ENCODE measurements around the gene TMEM121.

The TMEM121 gene

GRCh38 chr14:105498430-105499255 is 27.7 kb upstream of the TMEM121 start:
- no peak for DNase-seq (ENCODE audit: low read depth)

GRCh38 chr14:105499256-105500035 is 26.9 kb upstream of the TMEM121 start:
- no peak for DNase-seq (ENCODE audit: low read depth)

GRCh38 chr14:105500036-105500725 is 26.2 kb upstream of the TMEM121 start:
- no peak for DNase-seq (ENCODE audit: low read depth)

- DNase-seq (ENCODE audit: low read depth) = no peak
Measured at GRCh38 chr14:105500726-105501101, 25.7 kb upstream of the TMEM121 start.

- no peak for DNase-seq (ENCODE audit: low read depth)
Measured at GRCh38 chr14:105501504-105502291, 24.7 kb upstream of the TMEM121 start.

GRCh38 chr14:105502446-105503295 is 23.7 kb upstream of the TMEM121 start:
- DNase-seq (ENCODE audit: low read depth) = no peak

- no peak for DNase-seq (ENCODE audit: low read depth)
Measured at GRCh38 chr14:105503296-105503640, 23.1 kb upstream of the TMEM121 start.

GRCh38 chr14:105503935-105504692 is 22.3 kb upstream of the TMEM121 start:
- no peak for DNase-seq (ENCODE audit: low read depth)

- DNase-seq (ENCODE audit: low read depth) = no peak
Measured at GRCh38 chr14:105505101-105505500, 21.3 kb upstream of the TMEM121 start.

GRCh38 chr14:105507247-105507646 is 19.1 kb upstream of the TMEM121 start:
- DNase-seq (ENCODE audit: low read depth) = no peak

GRCh38 chr14:105508069-105508468 is 18.3 kb upstream of the TMEM121 start:
- DNase-seq (ENCODE audit: low read depth) = no peak

GRCh38 chr14:105508601-105509000 is 17.8 kb upstream of the TMEM121 start:
- no peak for DNase-seq (ENCODE audit: low read depth)

- DNase-seq (ENCODE audit: low read depth) = no peak
Measured at GRCh38 chr14:105517096-105517495, 9.3 kb upstream of the TMEM121 start.

GRCh38 chr14:105519946-105520698 is 6.3 kb upstream of the TMEM121 start:
- DNase-seq (ENCODE audit: low read depth) = no peak

- DNase-seq (ENCODE audit: low read depth) = no peak
Measured at GRCh38 chr14:105525326-105525725, 1.1 kb upstream of the TMEM121 start.

GRCh38 chr14:105526776-105527380 is 495 bp downstream of the TMEM121 start:
- no peak for DNase-seq (ENCODE audit: low read depth)

GRCh38 chr14:105527381-105527825 is 1.0 kb downstream of the TMEM121 start:
- no peak for DNase-seq (ENCODE audit: low read depth)

GRCh38 chr14:105527826-105528585 is 1.6 kb downstream of the TMEM121 start:
- DNase-seq (ENCODE audit: low read depth) = peak; percentile 72

Measured in stimulated activated CD8-positive, alpha-beta memory T cell treated with anti-CD3 and anti-CD28 coated beads, Interleukin-15, amount 100 ng/mL, for 24 hours (primary cell).